GM19239 (cell line): ENCODE measurements around the gene ITGB2.
A peak's percentile ranks its signal among the peaks of the same experiment; 100 is the strongest.
"Not testable (repeated sequence)": the region's sequence is repeated elsewhere in the genome, so short reads cannot be mapped to it uniquely, and the experiment has no call there.

Source experiments
- DNase-seq: peaks from one replicate; pipeline ENCODE4 v3.0.0; 2011; ENCODE audit warnings: low spot score; ENCODE audit not compliant: insufficient read length
- FAIRE-seq: peaks from 2 replicates; lab custom pipeline; 2011; peaks lifted over from hg19 to GRCh38; lab: Jason Lieb, UNC

The ITGB2 gene

DNA sequence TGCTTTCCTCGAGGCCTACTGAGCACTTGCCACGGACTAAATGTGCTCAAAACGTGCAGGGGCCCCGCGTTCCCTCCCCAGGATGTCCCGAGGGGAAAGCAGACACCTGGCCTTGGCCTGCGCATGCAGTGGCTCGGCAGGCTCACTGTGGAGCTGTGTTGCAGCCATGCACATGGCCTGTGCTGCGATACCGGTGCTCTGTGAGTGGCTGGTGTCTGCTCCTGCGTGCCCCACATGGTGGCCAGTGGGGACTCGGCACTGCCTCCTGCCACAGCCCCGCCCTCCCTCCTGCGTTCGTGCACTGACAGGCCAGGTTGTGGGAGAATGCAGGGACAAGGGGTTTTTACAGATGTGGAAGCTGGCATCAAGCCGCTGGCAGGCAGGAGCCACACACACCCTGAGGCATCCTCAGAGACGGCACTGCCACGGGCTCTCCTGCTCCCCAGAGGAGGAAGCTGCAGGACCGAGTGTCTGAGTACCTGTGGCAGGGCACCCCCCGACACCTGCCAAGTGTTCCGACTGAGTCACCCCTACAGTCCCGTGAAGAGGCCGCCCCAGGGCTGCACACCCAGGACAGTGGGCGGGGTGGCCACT, 30.3 kb downstream of the ITGB2 start:
- no peak for DNase-seq
- FAIRE-seq = no peak

DNA sequence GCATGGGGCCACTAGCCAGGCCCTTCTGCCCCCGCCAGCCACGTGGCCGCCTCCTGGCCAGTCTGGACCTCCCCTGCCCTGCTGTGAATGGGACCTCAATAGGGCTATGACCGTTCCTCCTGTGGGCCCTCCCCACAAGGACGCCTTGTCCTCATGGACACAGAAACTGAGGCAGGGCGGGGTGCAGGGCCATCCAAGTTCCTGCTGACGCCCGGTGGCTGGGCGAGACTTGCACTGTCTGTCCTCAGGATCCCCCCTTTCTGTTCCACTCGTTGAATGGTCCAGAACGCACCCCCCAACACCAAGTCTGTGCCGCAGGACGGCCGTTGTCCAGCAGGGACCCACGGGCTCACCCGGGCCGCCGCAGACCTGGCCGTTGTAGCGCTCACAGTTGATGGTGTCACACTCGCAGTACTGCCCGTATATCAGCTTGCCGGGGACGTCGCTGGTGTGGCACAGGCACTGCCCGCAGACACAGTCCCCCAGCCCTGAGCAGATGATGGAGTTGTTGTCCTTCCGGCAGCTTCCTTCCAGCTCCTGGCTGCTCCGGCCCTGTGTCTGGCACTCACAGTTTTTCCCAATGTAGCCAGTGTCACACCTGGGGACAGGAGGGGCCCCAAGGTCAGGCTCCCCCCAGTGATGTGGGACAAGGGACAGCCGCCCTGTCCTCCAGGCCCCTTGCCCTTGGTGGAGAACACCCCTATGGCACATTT, 30.9 kb downstream of the ITGB2 start:
- FAIRE-seq (no peak), DNase-seq (no peak)

DNA sequence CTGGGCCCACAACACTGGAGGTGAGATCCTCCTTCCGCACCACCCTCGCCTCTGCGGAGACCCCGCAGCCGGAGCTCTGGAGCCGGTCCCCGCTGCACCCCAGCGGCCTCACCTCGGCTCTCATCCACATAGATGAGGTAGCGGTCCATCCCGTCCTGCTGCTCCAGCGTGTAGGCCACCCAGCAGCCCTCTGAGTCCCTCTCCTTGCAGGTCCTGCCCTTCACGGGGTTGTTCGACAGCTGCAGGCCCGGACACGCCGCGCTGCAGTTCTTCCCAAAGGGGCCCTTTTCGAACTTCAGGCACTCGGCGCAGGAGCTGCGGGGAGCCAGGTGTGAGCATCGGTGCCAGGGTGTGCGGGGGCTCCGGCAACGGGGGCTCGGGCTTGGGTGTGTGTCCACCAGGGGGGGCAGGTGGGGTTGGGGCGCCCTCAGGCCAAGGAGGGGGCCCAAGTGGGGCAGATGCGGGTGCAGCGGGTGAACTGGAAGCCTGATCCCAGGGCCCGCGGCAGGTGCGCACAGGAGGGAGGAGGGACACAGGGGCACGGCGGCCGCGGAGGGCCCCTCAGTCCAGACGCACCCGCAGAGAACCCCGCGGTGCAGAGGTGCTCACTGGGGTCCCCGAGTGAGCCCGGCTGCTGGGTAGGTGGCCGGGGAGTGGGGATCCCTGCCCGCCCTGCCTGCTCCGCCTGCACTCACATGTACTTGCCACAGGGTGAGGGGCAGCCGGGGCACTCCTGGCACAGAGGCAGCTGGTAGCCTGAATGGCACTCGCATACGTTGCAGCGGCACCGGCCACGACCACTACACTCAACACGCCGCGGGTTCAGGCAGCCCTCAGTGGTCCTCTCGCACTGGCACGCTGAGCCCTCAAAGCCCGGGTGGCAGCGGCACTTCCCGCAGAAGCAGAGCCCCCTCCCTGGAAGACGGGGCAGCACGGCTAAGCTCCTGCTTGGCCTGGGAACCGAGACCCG, 31.8 kb downstream of the ITGB2 start:
- FAIRE-seq (no peak), DNase-seq (no peak)

DNA sequence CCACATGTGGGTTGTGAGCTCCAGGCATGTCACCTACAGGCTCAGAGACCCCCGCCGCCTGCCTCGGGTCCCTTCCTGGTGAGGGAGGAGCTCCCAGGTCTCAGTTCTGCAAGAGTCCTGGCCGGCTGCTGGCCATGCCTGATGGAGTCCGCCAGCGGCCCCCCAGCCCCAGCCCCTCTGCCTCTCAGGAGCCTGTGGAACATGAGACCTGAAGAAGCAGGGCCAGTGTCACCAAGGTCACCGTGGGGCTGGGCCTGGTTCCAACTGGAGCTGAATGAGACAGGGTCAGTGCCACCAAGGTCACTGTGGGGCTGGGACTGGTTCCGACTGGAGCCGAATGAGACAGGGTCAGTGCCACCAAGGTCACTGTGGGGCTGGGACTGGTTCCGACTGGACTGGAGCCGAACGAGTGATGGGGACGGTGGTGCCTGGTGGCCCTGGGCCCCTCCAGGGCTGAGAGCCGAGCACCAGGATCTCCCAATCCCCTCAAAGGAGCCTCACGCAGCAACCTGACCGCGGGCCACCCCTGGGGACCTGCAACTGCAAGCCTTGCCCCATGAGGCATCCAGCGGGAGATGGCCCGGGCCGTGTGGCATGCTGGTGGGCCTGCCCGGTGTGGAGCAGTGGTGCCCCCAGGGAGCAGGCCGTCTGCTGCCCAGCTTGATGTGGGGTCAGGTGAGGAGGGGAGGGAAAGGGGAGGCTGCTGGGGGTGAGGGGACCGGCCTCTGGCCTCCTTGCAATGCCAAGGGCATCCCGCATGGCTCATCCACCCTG, 32.7 kb downstream of the ITGB2 start:
- DNase-seq (no peak), FAIRE-seq (no peak)

DNA sequence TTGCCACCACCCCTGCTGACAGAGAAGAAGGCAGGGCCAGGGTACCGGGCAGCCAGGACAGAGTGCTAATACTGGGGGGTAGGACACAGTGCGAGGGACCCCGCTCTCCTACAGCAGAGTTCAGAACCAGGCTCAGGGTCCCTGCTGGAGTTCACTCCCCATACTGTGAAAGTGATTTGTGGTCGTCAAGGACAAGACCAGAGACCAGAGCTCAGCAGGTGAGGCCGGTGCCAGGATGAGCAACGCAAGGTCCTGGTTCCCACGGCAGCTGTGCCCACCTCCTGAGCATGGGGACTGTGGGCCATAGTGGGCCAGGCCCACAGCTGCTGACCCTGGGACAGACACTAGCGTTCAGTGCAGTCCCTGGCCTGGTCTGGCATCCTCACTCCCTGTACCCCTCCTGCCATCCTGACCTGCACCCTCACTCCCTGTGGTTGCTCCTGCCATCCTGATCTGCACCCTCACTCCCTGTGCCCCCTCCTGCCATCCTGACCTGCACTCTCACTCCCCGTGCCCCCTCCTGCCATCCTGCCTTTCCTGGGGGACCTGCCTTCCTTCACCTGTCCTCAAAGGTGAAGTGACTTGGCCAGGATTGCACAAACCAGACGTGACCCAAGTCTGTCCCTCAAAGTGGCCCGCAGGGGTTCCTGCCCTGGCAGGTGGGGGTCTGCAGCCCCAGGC, 33.4 kb downstream of the ITGB2 start:
- DNase-seq (no peak), FAIRE-seq (no peak)

DNA sequence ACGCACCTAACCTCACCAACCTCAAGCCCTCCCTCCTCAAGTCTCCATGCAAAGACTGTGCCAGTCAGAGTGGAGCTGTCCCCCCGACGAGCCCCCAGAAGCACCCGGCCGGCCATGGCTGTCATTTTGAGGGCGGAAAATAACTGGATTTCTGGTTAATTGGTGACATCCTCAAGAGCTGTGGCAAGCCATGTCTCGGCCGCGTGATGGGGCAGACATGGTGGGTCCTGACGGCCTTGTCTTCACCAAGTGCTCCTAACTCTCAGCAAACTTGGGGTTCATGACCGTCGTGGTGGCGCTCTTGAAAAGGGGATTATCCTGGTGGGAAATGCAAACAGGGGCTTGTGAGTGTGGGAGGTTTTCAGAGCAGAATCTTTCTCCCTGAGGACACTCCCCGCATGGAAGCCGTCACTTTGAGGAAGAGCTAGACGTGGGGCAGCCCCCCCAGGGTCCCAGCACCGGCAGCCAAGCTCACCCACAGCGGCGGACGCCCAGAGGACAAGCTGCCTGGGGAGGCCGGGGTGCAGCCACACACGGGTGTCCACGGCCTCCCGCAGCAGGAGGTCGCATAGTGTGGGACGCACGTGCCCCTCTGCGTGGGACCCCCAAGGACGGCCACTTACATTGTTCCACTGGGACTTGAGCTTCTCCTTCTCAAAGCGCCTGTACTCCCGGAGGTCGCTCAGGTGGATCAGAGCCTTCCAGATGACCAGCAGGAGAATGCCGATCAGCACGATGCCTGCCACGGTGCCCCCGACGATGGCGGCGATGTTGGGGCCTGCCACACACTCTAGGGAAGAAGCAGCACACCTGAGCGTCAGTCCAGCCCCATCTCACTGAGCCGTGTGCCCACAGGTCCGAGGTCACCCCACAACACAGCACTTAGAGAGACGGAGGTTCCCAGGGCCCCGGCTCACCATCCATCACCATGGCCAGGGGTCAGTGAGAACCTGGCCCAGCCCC, 34.3 kb downstream of the ITGB2 start:
- FAIRE-seq (no peak), DNase-seq (no peak)

DNA sequence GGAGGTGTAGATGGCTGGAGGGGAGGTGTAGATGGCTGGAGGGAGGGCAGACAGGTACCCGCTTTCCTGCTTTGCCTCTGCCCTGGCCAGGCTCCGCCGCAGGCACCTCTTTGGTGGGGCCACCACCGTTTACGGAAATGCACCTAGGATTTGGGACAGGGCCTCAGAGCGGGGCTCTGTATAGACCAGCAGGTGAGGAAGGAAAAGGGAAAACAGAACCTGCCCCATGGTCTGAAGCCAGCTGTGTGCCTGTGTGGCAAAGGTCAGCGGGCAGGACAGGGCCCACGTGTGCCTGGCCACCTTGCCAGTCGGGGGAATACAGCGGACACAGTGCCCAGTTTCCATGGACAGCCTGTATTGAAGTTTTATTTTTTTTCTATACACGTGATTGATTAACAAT, 35.1 kb downstream of the ITGB2 start:
- FAIRE-seq = no peak
- DNase-seq = no peak

DNA sequence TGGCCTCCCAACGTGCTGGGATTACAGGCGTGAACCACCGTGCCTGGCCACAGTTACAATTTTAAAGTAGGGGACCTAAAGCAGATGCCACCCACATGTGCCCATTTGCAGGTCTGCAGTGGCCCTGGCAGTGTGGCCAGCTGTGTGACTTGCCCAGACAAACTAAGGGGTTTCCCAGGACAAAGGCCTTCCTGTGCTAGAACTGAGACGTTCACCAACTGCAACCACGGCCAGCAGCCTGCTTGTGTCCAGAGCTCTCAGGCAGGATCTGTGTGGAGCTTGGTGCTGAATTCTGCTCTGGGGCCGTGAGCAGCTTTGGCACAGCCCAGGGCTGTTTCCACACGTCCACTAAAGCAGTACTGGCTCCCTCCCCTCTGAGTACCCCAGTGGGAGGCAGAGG, 36.6 kb downstream of the ITGB2 start:
- DNase-seq (no peak), FAIRE-seq (no peak)

DNA sequence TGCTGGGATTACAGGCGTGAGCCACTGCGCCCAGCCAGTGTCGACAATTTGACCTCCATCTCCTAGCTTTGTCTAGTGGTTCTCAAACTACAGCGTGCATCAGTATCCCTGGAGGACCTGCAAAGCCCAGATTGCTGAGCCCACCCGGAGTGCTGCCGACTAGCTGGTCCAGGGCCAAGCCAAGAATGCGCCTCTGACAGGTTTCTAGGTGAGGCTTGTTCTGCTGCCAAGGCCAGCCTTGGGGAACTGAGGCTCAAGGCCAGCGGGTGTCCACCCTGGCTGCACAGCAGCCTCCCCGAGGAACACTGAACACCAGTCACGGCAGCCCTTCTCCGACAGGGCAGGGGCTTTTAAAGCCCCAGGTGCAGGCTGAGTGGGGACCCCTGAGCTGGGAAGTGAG, 37.4 kb downstream of the ITGB2 start:
- DNase-seq (no peak), FAIRE-seq (no peak)

DNA sequence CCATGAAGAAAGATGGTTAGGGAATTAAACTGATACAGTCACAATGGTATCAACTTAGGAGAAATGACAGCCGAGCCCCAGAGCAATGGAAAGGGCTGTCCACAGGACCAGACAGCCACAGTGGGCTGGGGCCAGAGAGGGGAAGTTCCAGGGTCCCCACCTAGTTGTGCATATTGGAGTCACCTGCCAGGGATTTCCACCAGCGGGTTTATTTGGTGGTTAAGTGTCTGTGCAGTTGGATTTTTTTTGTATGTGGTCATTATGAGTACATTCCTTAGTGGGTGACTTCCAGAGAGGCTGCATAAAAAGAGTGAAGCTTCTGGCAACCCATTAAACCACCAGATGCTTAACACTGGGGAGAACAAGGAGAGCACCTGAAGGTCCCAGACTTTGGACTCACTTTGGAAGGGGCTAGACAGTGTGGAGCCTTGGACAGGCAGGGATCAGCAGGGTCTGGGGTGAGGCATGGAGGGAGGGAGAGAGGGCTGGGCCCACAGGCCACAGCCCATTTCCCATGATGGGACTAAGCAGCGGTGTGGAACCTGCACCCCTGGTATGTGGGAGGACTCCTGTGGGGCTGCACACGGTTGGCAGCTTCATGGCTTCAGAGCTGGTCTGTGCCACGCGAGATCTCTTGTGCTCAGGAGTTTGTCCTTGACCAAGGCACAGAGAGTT, 39.4 kb downstream of the ITGB2 start:
- FAIRE-seq = no peak
- no peak for DNase-seq

DNA sequence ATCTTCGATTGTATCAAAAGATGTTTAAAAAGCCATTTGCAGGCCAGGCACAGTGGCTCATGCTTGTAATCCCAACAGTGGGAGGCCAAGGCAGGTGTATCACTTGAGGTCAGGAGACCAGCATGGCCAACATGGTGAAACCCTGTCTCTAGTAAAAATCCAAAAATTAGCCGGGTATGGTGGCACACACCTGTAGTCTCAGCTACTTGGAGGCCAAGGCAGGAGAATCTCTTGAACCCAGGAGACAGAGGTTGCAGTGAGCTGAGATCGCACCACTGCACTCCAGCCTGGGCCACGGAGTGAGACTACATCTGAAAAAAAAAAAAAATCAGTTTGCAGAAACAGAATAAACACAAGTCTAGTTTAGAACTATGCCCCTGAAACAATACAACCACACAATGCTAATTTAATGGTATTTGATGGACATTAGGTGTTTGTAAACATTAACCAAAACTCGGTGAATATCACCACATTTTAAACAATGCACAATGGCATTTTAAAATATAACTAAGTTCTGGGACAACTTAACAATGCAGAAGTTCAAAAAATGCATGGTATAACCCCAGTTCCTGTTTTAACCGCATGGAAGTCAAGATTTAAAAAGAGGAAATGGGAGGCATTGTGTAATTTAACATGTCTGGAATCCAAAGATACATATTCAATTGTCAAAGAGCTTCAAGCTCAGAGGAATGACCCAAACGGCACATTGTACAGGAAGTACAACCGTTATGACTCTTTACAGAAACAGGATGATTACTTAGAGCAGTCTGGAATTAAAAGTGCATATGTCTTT, 40.1 kb downstream of the ITGB2 start:
- FAIRE-seq = peak; percentile 84

DNA sequence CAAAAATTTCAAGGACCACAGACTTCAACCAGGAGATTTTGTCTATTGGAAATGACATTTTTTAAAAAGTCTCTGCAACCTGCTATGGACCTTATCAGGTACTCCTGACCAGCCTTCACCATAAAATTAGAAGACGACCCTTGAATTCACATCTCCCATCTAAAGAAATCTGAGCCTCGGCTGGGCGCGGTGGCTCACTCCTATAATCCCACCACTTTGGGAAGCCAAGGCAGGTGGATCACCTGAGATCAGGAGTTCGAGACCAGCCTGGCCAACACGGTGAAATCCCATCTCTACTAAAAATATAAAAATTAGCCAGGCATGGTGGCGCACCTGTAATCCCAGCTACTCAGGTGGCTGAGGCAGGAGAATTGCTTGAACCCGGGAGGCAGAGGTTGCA, 41.5 kb downstream of the ITGB2 start:
- not testable (repeated sequence) for FAIRE-seq, DNase-seq

More for the DNA sequence above, 40.1 kb downstream of the ITGB2 start:
- no peak for DNase-seq

DNA sequence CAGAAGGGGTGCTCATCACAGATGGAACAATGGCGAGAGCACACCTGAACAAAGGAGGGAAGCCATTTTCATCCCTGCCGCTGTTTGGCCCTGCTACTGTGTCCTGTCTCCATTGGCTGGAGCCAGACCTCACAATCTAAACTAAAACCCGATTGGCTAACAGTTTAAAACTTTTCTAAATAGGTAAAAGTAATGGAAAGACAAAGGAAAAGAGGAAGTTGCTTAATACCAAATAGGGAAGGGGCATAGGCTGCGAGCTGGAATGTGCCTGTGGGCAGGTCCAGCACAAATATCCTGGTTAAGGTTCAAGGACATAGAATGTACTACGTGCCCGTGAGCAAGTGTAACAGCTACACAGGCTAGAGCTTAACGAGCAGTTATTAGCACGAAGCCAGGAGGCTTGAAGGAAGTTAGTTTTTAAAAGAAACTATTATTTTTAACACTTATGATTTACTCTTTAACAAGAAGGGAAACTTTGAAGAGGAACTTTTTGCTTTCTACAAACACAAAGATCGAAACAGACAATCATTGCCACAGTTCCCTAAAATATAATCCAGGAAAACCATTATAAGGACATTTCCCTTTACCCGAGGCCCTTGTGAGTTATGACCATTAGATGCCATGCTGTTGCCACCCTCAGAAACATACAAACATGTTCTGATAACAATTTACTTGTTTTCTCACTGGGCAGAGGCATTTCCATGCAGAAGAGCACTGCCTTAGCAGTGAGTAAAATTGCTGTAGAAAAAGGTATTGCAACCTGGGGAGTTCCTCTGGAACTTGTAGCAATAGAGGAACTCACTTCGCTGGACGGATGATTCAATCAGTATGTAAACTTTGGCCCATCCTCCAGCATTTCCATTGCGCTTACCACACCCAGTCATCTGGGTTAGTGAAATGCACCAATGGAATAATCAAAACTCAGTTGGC, 42.4 kb downstream of the ITGB2 start:
- DNase-seq = no peak
- no peak for FAIRE-seq

DNA sequence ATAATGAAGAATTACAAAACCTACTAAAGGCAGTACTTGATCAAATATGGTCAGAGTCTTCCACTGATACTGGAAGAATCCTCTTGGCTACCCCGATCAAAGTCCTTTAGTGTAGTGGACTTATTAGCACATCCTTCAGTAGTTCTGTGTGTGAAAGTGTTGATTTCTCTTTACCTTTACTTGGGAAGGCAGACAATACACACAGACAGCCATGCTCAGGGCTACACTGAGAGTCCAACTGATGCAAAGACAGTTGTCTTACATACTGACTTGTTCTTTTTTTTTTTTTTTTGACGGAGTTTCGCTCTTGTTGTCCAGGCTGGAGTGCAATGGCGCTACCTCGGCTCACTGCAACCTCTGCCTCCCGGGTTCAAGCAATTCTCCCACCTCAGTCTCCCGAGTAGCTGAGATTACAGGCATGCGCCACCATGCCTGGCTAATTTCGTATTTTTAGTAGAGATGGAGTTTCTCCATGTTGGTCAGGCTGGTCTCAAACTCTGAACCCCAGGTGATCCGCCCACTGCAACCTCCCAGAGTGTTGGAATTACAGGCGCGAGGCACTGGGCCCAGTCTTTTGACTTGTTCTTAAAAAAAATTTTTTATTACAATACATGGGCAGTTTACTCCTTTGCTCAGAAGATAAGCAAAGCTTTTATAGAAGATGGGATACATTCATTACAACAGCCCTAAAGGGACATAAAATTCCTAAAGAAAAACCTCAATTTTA, 43.7 kb downstream of the ITGB2 start:
- DNase-seq = no peak
- FAIRE-seq = no peak

DNA sequence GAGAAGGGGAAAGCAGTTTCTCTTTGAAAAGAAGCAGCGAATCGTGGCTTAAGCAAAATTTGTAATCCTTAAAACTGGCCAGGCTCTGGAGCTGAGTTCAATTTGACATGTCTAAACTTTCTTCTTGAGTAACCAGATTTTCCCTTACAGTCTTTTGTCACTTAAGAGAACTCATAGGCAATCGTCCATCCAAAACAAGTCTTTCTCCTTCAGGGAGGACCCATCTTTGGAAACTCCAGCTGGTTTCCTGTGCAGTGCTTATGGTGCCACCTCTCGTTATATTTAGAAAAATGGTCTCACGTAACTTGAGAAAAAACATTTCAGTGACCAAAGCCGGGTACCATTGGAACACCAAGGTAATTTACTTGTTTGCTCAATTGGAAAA, 45.4 kb downstream of the ITGB2 start:
- DNase-seq = no peak

More for the DNA sequence above, 45.4 kb downstream of the ITGB2 start:
- FAIRE-seq = no peak
